SJSA1 (cell line): ENCODE results near the gene KIF20A. TPM values are rescaled to one million over a fixed set of nuclear protein-coding genes. Genes with fewer than 3 reads are reported as not detected.
"Not testable (repeated sequence)": the region's sequence is repeated elsewhere in the genome, so short reads cannot be mapped to it uniquely, and the experiment has no call there.

ENCODE experiments used
- DNase-seq, 2 experiments: peaks; one replicate each; pipeline ENCODE4 v3.0.0-alpha.2; 2015 to 2020; ENCODE audit warnings: low spot score in 2 of 2, low read depth in 1 of 2
- H3K27ac ChIP-seq: fragments of 250-450 bp; sonication (Bioruptor Pico); 2 replicates; pipeline ENCODE4 v1.5.1; 2020; ENCODE audit warnings: mild to moderate bottlenecking, moderate library complexity
- H3K27me3 ChIP-seq: fragments of 250-450 bp; sonication (Bioruptor Pico); replicated peaks from 2 replicates; pipeline ENCODE4 v1.5.1; 2020; ENCODE audit warnings: mild to moderate bottlenecking, moderate library complexity
- H3K36me3 ChIP-seq: fragments of 250-450 bp; sonication (Bioruptor Pico); 2 replicates; pipeline ENCODE4 v1.5.1; 2020; ENCODE audit warnings: mild to moderate bottlenecking
- H3K4me1 ChIP-seq: fragments of 250-450 bp; sonication (Bioruptor Pico); replicated peaks from 2 replicates; pipeline ENCODE4 v1.6.1; 2021; ENCODE audit warnings: mild to moderate bottlenecking
- H3K4me3 ChIP-seq: fragments of 250-450 bp; sonication (Bioruptor Pico); 2 replicates; pipeline ENCODE4 v1.5.1; 2020; ENCODE audit warnings: mild to moderate bottlenecking
- H3K9me3 ChIP-seq: fragments of 250-450 bp; sonication (Bioruptor Pico); replicated peaks from 2 replicates; pipeline ENCODE4 v1.5.1; 2020; ENCODE audit warnings: mild to moderate bottlenecking
- total RNA-seq: library from RNA; depleted of rRNA; stranded (reverse); fragments of >200 nt; shearing (Covaris generic); gene quantifications from 2 replicates; pipeline ENCODE4 v1.2.3, GENCODE V29; 2014

KIF20A gene
- total RNA-seq, 1 experiment from 2014 or later: 152 TPM

DNA sequence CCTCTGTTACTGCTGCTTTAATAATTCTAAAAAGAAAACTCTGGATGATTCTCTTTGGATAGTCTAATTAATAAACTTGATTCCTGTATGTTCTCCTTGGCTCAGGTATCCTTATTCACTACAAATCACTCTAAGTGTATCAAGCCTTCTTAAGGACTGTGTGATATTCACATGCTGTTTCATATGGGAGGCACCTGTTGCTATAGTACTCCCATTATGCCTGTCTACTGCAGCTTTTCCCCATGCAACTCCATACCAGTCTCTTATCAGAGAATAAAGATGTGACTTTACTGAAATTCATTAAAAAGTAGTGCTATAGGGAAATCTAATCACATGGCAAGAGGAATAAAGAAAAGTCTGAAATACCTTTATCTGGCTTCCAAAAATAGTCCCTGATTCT lies 15.2 kb upstream of the KIF20A start:
- no peaks in the 10 kb centered on the region for H3K4me1 ChIP-seq
- H3K27ac ChIP-seq: no peak overlapping the region
- no peaks in the 10 kb centered on the region for H3K27me3 ChIP-seq
- H3K4me3 ChIP-seq: no peak overlapping the region
- no peaks in the 10 kb centered on the region for H3K9me3 ChIP-seq
- H3K36me3 ChIP-seq: peaks cover 100% of the 10 kb centered on the region
- DNase-seq: no peak

GRCh38 chr5:138169124-138169523 lies 9.8 kb upstream of the KIF20A start:
- no peak for DNase-seq
- Histone ChIP-seq H3K4me3 (no peak overlapping the region), H3K4me1 (no peaks in the 10 kb centered on the region), H3K27ac (no peak overlapping the region), H3K9me3 (no peaks in the 10 kb centered on the region), H3K36me3 (peaks cover 98% of the 10 kb centered on the region), H3K27me3 (no peaks in the 10 kb centered on the region)

GRCh38 chr5:138170299-138170698 lies 8.6 kb upstream of the KIF20A start:
- Histone ChIP-seq H3K4me3 (no peak overlapping the region), H3K27me3 (no peaks in the 10 kb centered on the region), H3K27ac (no peak overlapping the region), H3K36me3 (peaks cover 98% of the 10 kb centered on the region), H3K9me3 (no peaks in the 10 kb centered on the region), H3K4me1 (no peaks in the 10 kb centered on the region)
- DNase-seq: no peak

- Histone ChIP-seq H3K4me3 (peak overlapping the region; percentile 61), H3K9me3 (no peaks in the 10 kb centered on the region), H3K27me3 (no peaks in the 10 kb centered on the region), H3K4me1 (peaks cover 10% of the 10 kb centered on the region), H3K36me3 (peaks cover 68% of the 10 kb centered on the region), H3K27ac (peak overlapping the region; percentile 99)
- peak in 1 of 2 experiments; percentile 55 for DNase-seq
Observed at GRCh38 chr5:138177941-138178515, 884 bp upstream of the KIF20A start.

DNA sequence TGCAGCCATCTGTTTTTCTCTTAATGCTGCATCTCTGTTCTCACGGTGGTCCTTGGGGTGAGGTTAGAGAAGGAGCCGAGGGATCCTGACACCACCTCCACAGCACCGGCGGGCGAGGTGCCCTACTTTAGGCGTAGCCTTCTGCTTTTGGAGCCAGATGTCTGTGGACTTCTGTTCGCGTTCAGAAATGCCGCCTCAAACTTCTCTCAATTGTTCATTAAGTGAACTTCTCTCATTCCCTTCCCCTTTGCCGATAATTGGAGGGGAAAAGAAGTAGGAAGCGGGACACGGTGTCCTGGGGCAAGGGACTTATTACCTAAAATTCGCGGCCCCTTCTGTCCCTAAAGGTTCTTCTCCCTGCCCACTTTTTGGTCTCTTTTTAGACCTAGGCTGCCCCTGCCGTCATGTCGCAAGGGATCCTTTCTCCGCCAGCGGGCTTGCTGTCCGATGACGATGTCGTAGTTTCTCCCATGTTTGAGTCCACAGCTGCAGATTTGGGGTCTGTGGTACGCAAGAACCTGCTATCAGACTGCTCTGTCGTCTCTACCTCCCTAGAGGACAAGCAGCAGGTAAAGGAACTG lies 455 bp downstream of the KIF20A start:
- peaks cover 10% of the 10 kb centered on the region for H3K4me1 ChIP-seq
- peak overlapping the region; percentile 99 for H3K27ac ChIP-seq
- no peaks in the 10 kb centered on the region for H3K9me3 ChIP-seq
- no peak for DNase-seq
- peaks cover 68% of the 10 kb centered on the region for H3K36me3 ChIP-seq
- no peaks in the 10 kb centered on the region for H3K27me3 ChIP-seq
- peak overlapping the region; percentile 61 for H3K4me3 ChIP-seq

- no peak overlapping the region for H3K27ac ChIP-seq
- peak in 1 of 2 experiments; percentile 67 for DNase-seq
Observed at GRCh38 chr5:138180183-138180782, 1.4 kb downstream of the KIF20A start.

DNA sequence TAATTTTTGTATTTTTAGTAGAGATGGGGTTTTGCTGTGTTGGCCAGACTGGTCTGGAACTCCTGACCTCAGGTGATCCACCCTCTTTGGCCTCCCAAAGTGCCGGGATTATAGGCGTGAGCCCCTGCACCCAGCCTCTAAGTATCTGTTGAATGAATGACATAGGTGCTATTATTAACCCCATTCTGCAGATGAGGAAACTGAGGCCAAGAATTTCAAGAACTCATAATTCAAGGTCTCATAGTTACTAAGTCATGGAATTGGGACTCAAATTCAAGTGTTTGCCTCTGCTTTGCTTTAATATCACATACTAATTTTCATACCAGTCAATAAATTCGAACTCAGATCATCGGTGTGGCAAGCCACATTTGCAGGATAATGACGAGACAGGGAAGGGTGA lies 1.9 kb downstream of the KIF20A start:
- no peak overlapping the region for H3K4me3 ChIP-seq
- peaks cover 72% of the 10 kb centered on the region for H3K36me3 ChIP-seq
- no peaks in the 10 kb centered on the region for H3K9me3 ChIP-seq
- no peak overlapping the region for H3K27ac ChIP-seq
- no peak for DNase-seq
- peaks cover 10% of the 10 kb centered on the region for H3K4me1 ChIP-seq
- no peaks in the 10 kb centered on the region for H3K27me3 ChIP-seq

More at GRCh38 chr5:138180183-138180782, 1.4 kb downstream of the KIF20A start:
- Histone ChIP-seq H3K36me3 (peaks cover 68% of the 10 kb centered on the region), H3K4me1 (peaks cover 10% of the 10 kb centered on the region), H3K4me3 (peak overlapping the region; percentile 61), H3K9me3 (no peaks in the 10 kb centered on the region), H3K27me3 (no peaks in the 10 kb centered on the region)

- H3K36me3 ChIP-seq: peaks cover 77% of the 10 kb centered on the region
Observed at GRCh38 chr5:138182808-138183207, 3.9 kb downstream of the KIF20A start.

DNA sequence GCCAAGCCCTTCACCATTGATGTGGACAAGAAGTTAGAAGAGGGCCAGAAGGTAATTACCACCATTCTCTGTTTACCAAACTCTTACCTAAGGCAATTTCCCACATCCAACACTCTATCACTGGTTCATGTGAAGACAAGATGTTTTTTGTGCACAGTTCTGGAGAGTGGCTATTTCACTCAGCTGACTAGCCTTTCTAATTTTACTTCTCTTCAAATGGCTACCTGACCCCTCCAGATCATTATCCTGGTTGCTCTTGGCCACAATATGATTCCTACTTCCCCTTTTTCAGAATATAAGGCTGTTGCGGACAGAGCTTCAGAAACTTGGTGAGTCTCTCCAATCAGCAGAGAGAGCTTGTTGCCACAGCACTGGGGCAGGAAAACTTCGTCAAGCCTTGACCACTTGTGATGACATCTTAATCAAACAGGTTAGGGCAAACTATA lies 7.1 kb downstream of the KIF20A start:
- no peaks in the 10 kb centered on the region for H3K4me1 ChIP-seq
- peaks cover 97% of the 10 kb centered on the region for H3K36me3 ChIP-seq
- no peak overlapping the region for H3K4me3 ChIP-seq
- DNase-seq: no peak
- H3K27me3 ChIP-seq: no peaks in the 10 kb centered on the region
- H3K27ac ChIP-seq: no peak overlapping the region
- H3K9me3 ChIP-seq: no peaks in the 10 kb centered on the region

More at GRCh38 chr5:138182808-138183207, 3.9 kb downstream of the KIF20A start:
- DNase-seq: no peak
- peaks cover 10% of the 10 kb centered on the region for H3K4me1 ChIP-seq
- H3K27ac ChIP-seq: no peak overlapping the region
- no peaks in the 10 kb centered on the region for H3K27me3 ChIP-seq
- H3K4me3 ChIP-seq: no peak overlapping the region
- no peaks in the 10 kb centered on the region for H3K9me3 ChIP-seq

- H3K27ac ChIP-seq: no peak overlapping the region
- H3K4me1 ChIP-seq: no peaks in the 10 kb centered on the region
- H3K4me3 ChIP-seq: no peak overlapping the region
- H3K9me3 ChIP-seq: no peaks in the 10 kb centered on the region
- no peak for DNase-seq
- peaks cover 95% of the 10 kb centered on the region for H3K36me3 ChIP-seq
- no peaks in the 10 kb centered on the region for H3K27me3 ChIP-seq
Observed at GRCh38 chr5:138188626-138189025, 9.7 kb downstream of the KIF20A start.

GRCh38 chr5:138192826-138193225 lies 13.9 kb downstream of the KIF20A start:
- peaks cover 74% of the 10 kb centered on the region for H3K36me3 ChIP-seq
- H3K4me1 ChIP-seq: no peaks in the 10 kb centered on the region
- H3K9me3 ChIP-seq: no peaks in the 10 kb centered on the region
- no peak overlapping the region for H3K4me3 ChIP-seq
- no peaks in the 10 kb centered on the region for H3K27me3 ChIP-seq
- no peak overlapping the region for H3K27ac ChIP-seq
- no peak for DNase-seq

- DNase-seq, H3K9me3 ChIP-seq, H3K27ac ChIP-seq, H3K4me1 ChIP-seq, H3K27me3 ChIP-seq, H3K4me3 ChIP-seq: not testable (repeated sequence)
- peaks cover 74% of the 10 kb centered on the region for H3K36me3 ChIP-seq
Observed at GRCh38 chr5:138193859-138194258, 14.9 kb downstream of the KIF20A start.

DNA sequence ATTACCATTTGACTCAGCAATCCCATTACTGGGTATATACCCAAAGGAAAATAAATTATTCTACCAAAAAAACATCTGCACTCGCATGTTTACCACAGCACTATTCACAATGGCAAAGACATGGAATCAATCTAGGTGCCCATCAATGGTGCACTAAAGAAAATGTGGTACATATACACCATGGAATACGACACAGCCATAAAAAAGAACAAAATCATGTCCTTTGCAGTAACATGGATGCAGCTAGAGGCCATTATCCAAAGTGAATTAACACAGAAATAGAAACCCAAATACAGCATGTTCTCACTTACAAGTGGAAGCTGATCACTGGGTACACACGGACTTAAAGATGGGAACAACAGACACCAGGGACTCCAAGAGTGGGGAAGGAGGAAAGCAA lies 32.1 kb downstream of the KIF20A start:
- H3K9me3 ChIP-seq: no peaks in the 10 kb centered on the region
- H3K4me1 ChIP-seq: peaks cover 12% of the 10 kb centered on the region
- peaks cover 49% of the 10 kb centered on the region for H3K36me3 ChIP-seq
- no peak for DNase-seq
- H3K27me3 ChIP-seq: no peaks in the 10 kb centered on the region
- H3K27ac ChIP-seq: no peak overlapping the region
- no peak overlapping the region for H3K4me3 ChIP-seq

- H3K4me1 ChIP-seq: peaks cover 12% of the 10 kb centered on the region
- no peak for DNase-seq
- H3K9me3 ChIP-seq: no peaks in the 10 kb centered on the region
- H3K36me3 ChIP-seq: peaks cover 38% of the 10 kb centered on the region
- peak overlapping the region; percentile 73 for H3K4me3 ChIP-seq
- H3K27ac ChIP-seq: peak overlapping the region; percentile 52
- H3K27me3 ChIP-seq: no peaks in the 10 kb centered on the region
Observed at GRCh38 chr5:138212828-138213160, 33.9 kb downstream of the KIF20A start.
